ENCODE measurements around the gene ARHGAP10.

Gene ARHGAP10

DNA sequence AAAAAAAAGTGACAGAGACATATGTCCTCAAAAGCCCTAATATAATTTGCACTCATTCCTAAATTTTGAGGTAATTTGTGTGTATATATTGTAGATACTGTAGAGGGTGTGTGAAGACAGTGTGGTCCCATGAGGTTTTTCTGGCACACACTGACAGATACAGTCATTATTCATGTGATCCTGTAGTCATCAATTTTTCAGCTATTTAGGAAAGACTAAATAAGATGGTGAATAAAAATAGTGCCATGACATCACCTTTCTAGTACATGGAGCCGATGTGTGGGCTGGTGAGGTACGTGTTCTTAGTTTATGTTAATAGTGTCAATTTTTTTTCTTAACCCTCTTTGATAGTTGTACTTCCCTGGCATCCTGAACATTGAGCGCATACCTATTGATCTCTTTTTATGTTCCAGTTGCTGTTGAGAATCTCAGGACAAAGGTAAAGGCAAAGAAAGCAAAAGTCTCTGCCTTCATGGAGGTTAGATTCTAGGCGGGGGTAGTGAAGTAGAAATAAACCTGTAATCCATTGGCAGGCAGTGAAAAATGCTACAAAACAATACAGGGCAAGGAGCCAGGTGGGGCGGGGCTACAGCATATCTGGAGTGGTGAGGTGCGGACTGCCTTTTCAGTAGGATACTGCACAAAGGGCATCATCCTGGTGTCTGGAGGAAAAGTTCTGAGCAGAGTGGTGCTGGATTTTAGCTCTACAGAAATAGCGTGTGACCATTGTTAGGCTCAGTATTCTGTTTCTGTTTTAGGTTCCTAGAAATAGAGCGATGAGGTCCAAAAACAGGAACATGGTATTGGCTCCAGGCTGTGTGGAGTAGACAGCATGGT, 93.8 kb downstream of the ARHGAP10 start:
- no peak for DNase-seq (ENCODE audit: low read depth in 2 of 2)

DNA sequence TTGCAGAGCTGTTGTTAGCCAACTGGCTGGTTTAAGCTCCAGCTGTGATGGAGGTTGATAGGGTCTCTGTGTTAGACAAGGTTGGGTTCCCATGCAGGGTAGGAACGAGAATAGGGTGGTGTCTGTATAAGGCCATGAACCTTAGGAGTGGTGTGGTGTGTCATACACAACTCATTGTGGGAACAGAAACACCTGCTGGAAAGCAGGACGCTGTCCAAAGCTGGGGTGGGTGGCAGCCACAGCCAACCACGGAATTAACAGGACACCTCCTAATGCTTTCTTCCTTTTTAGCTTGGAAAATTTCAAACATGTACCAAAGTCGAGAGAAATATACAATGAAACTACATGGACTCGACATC, 94.4 kb downstream of the ARHGAP10 start:
- DNase-seq (ENCODE audit: low read depth in 2 of 2): no peak

DNA sequence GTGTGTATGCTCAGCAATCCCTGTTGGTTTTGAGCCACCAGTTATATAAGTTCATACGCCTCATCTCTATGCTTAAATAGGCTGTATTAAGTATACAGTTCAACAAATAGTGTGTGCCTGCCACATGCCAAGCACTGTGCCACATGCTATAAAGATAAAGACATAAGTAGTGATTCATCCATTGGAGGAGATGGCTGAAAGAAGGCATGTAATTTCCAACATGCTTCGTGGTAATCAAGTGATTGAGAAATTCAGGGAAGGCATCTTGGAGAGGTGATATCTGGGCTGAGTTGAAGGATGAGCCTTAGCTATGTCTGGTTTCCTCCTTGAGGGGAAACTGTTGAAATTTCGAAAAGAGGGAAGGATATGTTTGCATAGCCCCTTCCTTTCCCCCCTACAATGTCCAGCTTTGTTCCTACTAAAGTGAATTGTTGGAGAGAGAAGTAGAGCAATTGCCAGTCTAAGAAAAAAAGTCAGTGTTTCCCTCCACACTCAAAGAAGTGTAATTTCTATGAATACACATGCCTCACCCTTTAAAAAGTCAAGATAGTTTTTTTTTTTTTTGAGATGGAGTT, 96.5 kb downstream of the ARHGAP10 start:
- DNase-seq (ENCODE audit: low read depth in 2 of 2): no peak

DNA sequence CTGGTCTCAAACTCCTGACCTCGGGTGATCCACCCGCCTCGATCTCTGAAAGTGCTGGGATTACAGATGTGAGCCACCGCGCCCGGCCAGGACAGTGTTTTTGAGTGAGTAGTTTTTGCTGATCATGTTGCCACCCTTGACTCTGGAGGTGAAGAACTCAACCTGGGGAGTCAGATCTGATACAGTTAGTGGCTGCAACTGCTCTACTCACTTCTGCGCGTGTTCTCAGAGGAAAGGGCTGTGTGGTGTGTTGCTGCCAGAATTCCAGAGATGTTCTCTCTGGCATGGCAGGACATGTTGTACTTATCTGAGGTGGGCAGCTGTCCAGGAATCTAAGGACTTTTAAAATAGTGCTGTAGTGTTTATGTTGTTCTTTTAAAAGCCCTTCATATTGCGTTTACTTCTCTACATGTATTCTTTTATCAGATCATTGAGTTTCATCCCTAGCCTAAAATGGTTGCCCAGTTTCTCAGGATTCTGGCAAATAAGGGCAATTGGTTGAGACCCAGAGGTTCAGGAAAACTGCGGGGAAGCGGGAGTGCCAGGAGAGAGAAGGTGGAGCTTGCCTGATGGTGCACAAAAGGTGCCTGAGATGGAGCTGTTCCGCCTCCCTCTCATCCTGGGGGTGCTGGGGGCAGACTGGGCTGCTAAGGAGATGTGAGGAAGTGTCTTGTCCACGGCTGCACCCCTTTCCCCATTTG, 97.7 kb downstream of the ARHGAP10 start:
- DNase-seq (ENCODE audit: low read depth in 2 of 2): no peak

DNA sequence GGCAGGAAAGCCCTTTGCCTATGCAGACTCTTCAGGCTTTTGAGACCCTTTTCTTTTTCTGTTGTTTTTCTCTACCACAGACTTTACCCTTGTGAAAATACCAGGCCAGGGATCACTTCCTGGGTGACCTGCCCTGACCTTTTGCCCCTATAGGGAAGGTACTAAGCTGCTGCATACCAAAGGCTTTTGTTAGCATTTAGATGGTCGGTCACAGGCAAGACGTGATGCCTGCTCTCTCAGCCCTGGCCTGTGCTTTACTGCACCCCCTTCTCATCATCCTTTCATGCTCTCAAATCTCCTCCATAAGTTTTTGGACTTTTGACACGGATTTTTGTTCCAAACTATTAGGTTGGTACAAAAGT, 98.2 kb downstream of the ARHGAP10 start:
- no peak for DNase-seq (ENCODE audit: low read depth in 2 of 2)

DNA sequence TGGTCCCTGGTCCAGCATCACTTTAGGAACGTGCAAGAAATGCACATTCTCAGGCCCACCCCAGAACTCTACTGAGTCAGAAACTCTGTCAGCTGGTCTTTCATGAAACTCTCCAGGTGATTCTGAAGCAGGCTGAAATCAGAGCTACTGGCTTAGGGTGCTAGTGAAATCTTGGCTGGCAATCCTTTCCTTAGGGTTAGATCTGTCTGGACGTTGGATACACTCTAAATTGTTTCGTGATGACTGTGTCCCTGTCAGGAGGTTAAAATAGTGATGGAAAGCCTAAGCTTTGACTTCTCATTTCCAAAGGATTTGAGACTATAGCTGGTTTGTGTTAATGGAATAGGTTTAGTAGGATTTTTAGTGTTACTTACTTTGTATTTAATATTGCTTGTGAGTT, 99.1 kb downstream of the ARHGAP10 start:
- no peak for DNase-seq (ENCODE audit: low read depth in 2 of 2)

DNA sequence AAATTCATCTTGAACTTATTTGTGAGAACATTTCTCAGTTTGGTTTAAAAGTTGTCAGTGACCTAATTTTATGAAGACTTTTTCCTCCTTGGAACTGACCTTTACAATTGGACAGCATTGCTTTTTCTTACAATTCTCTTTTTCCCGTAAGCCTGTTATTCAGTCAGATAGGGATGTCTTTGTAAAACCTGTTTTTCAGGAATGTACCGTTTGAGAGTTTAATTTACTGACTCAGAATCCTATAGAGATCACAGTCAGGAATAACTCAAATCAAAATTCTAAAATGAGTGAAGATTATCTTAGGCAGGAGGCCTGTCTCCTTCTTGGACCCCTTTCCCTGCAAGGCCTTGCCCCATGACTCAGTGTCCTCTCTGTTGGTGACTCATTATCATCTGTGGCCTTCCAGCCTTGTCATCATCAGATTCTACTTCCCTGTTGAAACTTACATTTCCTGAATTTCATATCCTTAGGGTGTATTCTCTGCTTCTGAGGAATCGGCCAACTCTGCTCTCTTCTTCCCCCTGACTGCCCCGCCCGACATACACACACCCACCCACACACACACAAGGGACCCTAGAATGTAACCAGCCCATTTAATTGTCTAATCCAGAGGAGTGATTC, 99.8 kb downstream of the ARHGAP10 start:
- DNase-seq (ENCODE audit: low read depth in 2 of 2): no peak

DNA sequence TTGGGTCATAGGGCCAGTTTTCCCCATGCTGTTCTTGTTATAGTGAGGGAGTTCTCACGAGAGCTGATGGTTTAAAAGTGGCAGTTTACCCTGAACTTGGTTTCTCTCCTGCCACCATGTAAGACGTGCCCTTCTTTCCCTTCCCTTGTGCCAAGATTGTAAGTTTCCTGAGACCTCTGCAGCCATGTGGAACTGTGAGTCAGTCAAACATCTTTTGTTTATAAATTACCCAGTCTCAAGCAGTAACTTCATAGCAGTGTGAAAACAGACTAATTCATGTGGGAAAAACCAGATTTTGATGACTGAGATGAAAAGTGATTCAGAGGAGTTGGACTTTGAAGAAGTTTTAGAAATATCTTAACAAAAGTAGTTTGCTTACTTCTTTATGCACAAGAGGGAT, 101.4 kb downstream of the ARHGAP10 start:
- DNase-seq (ENCODE audit: low read depth in 2 of 2): no peak

DNA sequence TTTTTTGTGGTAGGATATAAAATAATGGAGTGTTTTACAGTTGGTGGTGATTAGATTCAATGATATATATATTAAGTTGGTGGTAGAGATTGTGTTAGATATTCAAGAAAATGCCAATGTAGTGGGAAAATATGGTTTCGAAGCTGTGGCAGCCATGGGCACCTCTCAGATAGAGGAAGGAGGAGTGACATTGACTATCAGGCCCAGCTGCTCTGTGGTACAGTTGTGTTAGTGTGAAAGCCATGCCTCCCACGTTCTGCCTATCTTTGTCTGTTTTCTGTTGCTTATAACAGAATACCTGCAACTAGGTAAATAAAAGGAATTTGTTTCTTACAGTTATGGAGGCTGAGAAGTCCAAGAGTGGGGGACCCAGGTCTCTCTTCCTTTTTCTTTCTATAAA, 101.9 kb downstream of the ARHGAP10 start:
- DNase-seq (ENCODE audit: low read depth in 2 of 2): no peak

DNA sequence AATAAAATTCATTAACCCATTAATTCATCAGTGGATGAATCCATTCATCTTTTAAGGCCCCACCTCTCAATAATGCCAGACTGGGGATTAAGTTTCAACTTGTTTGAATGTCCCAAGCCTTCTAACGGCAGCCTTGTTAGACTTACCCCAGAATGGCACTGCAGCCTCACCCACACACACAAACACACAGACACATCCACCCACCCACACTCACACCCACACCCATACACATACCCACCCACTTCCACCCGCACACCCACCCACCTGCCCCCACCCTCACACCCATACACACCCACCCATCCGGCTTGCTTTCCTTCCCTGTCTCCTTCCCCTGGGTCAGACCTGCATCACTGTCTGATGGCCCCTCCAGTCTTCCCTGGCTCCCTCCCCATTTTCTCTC, 102.6 kb downstream of the ARHGAP10 start:
- no peak for DNase-seq (ENCODE audit: low read depth in 2 of 2)

DNA sequence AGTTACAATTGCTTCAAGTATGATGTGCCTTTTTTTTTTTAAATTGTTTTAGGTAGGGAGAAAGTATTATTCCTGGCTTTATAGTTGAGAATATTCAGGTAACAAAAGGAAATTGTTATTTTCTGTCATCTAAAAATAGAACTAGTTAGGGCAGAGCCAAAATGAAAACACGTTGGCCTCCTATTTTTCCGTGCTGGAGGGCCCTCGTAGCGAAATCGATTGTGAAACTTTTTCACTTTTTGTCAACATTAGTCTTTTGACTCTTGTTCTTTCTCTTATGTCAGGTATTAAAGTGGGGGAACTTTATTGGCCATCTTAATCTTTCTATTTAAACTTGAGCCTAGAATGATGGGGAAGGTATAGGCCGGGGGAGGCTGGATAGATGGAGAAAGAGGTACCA, 104.9 kb downstream of the ARHGAP10 start:
- DNase-seq (ENCODE audit: low read depth in 2 of 2): no peak

DNA sequence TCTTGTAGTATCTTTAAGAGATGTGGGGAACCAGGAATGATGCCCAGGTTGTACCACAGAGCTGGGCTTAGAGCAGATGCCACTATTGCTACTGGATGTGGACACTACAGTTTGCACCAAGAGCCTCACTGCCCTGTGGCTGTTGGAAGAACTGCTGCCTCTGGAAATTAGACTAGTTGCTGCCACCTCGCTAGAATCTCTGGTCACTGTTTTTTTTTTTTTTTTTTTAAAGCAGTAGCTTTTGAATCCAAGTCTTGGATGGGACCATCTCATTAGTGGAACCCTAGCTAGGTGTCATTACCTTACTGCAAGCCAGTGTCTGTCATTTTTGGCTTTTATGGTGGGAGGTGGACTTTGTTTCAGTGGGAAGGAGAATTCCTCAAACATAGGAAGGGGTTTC, 105.5 kb downstream of the ARHGAP10 start:
- no peak for DNase-seq (ENCODE audit: low read depth in 2 of 2)

DNA sequence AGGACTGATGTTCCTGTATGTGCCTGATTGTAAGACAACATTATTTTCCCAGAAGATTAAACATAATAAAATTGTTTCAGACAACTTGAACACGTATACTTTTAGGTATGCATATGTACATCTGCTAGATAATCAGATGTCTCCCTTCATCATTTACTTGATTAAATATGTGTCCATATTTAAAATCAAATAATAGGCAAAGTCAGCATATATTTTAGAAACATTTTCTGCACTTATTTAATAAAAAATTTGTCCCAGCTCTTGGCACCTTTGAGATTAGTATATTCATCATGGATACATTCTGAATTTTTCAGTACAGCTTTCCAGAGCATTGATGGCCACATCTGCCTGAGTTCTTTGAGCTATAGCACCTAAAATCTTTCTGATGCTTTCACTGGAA, 106.0 kb downstream of the ARHGAP10 start:
- no peak for DNase-seq (ENCODE audit: low read depth in 2 of 2)

DNA sequence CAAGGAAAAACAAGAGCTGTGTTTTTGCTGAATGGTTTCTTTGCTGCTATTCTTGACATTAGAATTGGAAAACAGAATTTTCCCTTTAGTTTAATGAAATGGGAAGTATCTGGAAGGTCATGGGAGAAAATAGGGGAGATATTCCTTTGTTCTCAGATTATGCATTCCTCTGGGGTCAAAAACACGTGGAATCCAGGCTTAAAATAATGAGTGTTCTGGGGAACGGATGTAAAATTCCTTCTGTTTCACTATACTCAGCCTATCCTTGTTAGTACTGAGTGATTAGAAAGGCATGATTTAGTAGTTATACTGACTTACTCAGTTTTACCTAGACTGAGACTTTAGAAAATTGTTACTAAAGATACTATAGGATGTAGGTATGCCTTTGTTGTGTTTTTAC, 107.3 kb downstream of the ARHGAP10 start:
- no peak for DNase-seq (ENCODE audit: low read depth in 2 of 2)

DNA sequence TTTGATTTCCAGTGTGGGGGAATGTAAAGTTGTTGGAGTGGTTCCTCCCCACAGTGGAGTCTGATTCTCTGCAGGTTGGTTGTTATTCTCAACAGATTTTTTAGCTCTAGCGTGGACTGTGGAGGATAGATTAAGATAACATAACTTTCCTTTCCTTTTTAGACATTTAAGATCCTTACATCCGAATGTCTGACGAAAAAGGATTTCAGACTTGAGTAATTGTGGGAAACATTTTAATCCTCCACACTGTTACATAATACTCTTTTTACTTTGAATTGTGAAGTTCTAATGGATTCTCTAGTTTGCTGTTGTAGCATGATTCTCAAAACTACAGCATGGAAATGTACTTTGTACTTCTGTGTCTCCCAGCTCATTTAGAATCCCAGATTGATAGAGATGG, 107.8 kb downstream of the ARHGAP10 start:
- no peak for DNase-seq (ENCODE audit: low read depth in 2 of 2)

DNA sequence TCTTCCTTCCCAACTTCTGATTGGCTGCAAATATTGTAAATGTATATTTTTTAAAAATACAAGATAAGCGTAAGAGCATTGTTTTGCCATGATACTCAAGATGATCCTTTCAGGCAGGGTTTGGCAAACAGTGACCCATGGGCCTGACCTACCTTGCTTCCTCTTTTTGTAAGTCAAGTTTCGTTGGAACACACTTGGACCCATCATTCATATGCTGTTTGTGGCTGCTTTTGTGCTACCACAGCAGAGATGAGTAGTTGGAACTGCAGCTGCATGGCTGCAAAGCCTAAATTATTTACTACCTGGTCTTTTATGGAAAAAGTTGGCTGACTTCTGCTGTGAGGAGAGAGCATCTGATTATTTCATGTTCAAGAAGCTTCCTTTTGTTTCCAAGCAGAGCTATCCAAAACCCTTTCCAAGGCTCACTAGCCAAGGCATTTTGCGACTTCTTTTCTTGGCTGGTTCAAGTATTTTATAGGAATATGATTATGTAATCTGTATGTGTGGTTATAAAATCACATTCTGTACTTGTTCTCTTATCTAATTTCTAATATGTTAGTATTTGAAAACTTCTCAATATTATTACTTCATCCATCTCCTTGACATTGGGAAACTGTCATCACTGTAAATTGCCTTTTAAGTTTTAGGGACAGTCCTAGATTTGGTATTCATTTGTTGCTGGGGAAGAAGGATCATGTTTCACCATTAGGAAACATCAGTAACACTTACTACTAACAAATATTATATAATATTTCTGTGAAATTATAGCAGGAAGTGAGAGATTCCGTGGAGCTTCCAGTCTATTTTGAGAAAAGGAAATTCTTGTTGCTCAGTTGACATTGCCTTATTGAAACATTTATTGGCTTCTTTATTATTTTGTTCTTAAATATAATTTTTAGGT, 109.2 kb downstream of the ARHGAP10 start:
- DNase-seq (ENCODE audit: low read depth in 2 of 2): no peak

DNA sequence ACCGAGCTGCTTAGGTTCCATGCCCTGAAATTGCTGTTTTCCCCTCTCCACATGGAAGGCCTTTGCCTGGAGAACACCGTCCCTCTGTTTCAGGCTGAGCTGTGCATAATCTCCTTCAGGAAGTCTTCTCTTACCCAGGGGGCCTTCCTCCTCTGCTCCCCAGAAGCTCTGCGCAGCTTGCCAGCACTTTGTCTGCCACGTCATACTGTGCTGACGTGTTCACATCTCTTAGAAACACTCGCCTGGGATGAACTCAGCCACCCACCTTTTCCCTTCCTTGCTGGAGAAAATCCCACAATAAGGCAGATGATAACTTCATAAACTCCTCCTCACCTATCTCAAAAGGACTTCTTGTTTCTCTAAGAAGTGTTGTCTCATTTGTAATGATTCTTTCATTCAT, 110.7 kb downstream of the ARHGAP10 start:
- no peak for DNase-seq (ENCODE audit: low read depth in 2 of 2)

DNA sequence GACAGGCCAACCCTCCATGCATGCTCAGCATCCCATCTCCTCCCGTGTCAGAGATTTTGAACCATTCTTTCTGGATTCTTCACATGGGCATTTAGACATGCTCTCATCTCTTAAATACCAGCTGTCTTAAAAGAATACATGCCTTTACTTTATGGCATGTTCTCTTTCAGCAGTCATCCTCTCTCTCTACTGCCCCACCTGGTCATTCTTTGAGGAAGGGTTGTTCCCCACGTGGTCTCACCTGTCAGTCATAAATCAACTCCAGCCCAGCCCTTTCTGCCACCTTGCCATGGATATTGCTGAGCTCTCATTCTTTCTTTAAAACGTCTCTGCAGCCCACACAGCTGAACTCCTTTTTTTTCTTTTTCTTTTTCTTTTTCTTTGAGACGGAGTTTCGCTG, 111.3 kb downstream of the ARHGAP10 start:
- DNase-seq (ENCODE audit: low read depth in 2 of 2): no peak

DNA sequence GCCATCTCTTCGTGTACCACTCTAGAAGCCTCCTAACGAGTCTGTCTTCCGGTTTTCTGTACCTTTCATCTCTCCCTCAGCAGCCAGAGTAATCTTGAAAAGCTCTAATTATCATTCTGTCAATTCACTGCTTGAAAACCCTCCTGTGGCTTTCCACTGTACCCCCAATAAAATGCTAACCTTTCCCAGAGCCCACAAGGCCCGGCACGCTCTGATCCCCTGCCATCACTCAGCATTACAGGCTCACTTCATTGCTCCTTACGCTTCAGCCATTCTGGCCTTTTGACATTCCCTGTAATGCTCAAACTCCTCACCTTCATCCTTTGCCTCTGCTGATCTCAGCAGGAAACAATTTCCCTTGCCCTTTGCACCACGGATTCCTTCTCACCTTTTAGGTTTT, 112.9 kb downstream of the ARHGAP10 start:
- DNase-seq (ENCODE audit: low read depth in 2 of 2): no peak

DNA sequence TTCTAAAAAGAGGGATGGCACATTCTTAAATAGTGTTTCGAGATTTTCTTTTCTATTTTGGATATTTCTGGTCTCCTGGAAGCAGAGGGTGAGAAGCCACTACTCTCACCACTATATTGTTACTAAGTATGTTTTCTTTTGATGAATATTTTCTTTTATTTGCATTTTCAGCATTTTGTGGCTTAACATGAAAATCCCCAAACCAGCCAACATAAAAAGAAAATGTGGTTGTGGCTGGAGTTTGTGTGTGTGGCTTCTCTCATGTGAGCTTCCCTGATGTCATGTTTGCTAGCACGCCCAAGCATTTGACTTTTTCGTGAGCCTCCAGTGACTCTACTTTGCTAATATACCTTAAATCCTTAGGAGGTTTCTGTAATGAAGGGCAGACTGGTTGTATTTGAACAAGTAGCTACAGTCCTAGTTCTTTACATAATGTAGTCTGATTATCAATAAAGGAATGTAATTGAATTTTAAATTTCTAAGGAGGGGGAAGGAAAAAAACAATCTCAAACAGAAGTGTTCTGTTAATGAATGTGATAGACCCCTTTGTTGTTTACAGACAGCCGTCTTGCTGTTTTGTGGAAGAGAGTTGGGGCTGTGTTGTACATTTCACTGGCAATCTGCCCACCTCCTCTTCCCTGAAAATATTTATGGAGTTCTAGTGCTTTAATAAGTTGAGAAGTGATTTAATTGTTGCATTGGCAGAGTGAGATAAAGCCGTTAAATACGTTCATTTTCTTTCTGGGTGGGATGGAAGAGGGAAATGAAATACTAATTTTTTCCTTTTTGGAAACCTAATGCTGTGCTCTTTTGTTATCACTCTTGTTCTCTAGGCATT, 114.6 kb downstream of the ARHGAP10 start:
- DNase-seq (ENCODE audit: low read depth in 2 of 2): no peak
